Stimulated activated CD4-positive, alpha-beta T cell treated with anti-CD3 and anti-CD28 coated beads, Interleukin-1b, Interleukin-23, amount 100 ng/mL, for 48 hours (primary cell): Measurements from ENCODE around the gene SLC22A31.
"Not testable (repeated sequence)": the region's sequence is repeated elsewhere in the genome, so short reads cannot be mapped to it uniquely, and the experiment has no call there.

Experiments used
- DNase-seq: peaks from one replicate; pipeline ENCODE4 v3.0.0-alpha.2; 2020

SLC22A31 gene

DNA sequence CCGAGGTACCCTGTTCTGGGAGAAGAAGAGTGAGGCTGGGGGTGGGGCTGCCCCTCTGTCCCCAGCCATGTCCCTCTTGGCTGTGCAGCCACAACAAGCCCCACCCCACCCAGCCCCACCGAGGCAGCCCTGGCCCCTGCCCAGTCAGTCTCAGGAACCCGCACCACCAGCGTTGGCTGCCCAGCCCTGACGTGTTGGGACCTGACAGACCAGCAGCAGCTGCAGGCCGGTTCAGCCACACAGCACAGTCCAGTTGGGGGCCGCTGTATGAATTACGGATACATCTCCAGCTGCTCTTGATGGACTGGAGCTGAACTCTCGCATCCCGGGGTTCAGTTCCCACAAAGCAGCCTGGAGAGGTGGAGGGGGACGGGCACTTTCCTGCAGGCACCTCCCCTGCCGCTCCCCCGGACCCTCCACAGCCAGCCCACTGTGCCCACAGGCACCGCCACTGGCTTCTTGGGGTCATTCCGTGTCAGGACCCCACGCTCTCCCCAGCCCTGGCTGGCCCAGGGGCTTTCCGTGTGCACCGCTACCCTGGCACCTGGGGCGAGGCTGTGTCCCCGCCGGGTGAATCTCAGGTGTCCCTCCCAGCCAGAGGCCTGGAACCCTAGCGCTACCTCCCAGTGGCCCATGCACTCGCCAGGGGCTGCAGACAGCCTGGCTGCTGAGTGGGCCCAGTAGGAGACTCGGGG lies 21.7 kb downstream of the SLC22A31 start:
- no peak for DNase-seq

DNA sequence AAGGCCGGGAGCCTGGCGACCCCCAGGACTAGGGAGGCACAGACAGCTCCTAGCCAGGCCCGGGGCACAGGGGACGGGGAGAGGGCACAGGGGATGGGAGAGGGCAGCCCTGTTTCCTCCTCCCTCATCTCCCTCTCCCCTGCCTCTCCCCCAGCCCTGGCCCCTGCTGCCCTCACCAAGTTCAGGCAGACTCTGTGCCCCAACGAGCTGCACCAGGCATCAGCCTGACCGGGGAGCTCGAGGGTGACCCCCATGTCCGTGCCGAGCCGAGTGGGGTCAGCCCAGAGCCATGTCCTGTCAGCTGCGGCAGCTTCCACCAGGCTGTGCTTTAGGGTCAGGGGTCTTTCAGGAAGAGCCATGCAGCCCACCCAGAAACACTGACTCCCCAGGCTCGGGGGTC lies 22.8 kb downstream of the SLC22A31 start:
- no peak for DNase-seq

DNA sequence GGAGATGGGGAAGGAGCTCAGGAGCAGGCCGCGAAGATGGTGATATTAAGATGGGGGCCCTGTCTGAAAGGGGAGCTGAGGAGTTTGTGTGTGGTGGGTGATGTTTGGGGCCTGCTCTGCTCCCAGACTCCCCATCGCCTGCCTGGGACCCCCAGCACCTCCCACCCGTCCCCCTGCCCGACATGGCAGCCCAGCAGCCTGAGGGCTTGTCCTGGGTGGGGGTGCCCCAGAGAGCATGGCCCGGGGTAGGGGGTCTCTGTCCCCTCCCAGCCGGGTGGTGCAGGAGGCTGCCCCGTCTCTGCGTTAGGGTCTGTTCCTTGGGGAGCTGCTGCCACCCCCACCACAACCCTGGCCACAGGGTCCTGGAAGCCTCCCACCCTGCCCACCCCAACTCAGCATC lies 23.6 kb downstream of the SLC22A31 start:
- DNase-seq, result no peak

DNA sequence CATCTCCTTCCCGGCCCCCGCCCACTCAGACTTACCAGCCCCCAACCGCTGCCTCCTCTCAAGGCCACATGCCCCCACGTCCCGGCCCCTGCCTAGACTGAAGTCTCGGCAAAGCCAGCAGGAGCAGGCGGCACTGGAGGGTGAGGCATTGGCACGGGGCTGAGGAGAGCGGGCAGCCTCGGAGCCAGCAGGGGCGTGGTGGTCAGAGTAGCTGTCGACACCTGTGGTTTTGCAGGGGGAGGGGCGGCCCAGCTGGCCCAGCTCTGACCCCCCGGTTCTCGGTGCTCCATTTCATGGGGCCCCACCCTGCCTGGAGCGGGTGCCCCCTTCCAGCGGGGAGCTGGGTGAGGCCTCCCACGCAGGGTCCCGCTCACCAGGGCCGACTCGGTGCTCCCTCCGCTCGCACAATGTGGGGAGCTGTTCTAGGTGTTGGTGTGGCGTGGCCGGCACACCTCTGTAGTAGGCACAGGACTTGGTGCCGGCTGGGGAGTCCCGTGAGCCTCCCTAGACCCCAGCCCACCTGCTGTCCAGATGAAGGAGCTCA lies 24.1 kb downstream of the SLC22A31 start:
- no peak for DNase-seq

DNA sequence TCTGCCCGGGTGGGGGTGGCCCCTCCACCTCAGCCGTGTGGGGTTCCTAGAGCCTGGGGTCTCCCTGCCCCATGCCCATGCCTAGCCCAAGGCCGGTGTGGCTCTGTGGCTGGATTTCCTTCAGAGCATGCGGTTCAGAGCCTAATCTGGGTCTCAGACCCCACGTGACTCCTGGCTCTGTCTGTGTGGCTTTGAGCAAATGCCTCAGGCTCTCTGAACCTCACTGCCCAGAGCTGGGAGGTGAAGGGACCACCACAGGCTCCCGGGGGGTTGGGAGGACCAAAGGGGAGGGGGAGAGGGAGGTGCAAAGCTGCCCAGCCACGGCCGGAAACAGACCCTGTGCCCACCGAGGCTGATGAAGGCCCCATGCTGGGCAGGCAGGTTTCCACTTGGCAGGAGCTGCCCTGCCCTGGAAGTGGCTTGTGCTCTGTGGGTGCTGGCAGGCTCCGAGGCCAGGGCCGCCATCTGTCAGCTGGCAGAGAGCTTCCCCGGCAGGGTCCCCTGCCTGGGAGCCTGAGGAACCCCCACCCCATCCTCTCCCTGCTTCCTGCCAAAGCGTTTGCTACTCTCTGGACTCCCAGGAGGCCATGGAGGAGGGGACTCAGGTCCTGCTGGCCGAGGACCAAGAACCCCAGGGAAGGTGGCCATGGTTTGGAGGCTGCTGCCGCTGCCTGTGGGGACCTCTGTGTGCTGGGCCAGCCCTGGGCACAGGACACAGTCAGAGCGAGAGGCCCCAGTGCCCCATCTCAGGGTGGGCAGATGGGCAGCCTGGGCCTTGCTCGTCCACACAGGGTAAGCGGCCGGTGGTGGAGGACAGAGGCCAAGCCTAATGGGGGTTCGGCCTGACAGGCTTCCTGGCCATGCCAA lies 24.8 kb downstream of the SLC22A31 start:
- no peak for DNase-seq

DNA sequence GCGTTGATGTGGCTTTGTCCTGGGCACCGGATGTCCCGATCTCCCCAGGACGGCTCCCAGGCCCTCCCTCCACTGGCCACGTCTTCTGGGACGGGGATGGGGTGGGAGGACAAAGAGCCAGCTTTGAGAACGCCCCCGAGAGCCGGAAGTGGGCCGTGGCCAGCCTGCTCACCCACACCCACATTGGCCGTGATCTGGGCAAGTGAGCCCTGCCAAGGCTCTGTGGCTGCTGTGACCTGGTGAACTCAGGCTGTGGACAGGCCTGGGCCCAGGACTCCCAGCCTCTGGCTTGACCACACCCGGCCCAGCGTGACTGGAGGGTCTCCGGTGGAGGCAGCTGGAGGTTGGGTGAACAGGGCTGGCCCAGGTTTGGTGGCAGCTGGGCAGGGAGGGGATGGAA lies 25.5 kb downstream of the SLC22A31 start:
- DNase-seq, result no peak

DNA sequence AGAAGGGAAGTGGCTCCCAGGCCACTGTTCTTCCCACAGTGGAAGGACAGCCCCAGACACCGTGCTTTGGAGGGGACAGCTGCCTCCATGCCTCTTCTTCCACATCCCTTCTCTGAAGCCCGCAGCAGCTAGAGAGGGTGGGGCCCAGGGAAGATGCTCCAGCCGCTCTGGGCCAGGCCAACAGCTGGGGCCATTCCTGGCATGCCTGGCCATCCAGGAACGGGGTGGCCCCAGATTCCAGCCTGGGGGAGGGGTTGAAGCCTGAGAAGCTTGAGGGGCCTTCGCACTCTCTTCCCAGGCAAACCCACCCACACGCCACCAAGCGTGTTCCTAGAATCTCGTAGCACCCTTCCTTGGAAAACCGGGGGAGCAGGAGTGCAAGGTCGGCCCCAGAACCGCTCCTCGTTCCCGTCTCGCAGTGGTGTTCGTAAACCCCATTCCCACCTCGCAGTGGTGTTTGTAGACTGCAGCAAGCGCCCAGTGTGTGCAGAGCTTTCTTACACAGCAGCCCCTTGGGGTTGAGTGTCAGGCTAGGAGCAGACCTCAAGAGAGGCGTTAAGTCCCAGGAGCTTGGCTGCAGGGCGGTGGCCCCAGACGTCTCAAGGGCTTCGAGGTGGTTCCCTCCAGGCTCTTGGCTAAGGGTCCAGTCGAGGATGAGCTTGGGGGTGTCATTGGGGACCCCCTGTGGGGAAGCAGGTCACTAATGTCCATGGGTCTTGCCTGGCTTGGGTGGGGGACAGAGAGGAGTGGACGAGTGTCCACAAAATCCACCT lies 26.1 kb downstream of the SLC22A31 start:
- no peak for DNase-seq

DNA sequence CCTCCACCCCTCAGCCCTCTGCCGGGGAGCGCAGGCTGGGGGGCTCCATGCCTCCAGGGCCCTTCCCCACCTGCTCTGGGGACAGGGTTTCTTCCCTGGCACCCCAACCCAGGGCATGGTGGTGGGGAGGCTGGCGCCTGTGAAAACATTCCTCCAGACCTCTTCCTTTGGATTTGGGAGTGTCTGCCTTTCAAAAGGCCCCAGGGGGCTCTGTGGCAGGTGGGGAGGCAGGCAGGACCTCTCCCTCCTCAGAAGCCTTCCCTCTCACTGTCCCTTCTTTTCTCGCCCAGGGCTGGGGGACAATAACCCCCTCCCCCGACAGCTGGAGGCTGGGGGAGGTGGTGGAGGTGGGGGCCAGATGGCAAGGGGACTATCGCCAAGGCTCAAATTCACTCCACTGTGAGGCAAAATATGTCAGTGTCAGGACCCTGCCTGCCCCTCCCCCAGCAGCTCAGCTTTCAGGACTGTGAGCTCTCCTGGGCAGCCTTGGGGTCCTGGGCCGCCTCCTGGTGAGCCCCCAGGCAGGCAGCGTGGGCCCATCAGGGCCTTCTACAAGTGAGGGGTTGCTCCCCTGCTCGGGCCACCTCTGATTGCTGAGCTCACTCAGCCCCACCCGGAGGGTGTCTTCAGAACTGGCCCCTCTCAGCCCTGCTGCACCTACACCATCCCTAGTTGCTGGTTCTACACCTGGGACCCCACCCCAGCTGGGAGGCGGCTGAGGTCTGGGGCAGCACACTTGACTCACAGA lies 27.0 kb downstream of the SLC22A31 start:
- DNase-seq, result no peak

DNA sequence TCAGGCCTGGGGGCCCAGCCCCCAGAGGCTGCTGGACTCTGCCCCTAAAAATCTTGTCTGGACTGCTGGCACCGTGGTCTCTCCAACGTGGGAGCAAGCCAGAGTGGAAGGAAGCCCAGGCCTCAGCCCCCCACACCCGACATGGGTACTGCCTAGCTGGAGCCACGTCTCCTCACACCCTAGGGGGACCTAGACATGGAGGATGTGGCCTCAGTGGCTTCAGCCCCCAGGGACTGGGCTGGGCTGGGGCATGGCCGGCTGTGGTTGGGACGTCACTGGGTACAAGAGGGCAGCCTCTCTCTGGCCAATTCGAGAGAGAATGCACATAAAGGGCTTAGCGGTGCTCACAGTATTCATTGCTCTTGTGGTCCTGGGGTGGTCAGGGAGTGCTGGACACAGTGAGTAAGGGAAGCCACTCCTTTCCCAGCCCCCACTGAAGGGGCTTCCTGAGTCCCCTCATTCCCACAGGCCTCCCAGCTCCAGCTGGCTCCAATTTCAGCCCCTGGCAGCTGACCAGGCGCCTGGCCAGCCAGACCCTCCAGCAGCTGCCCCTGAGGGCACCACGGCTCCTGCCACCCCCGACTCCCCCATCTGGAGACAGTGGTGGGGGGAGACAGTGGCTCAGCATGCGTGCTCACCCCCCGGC lies 27.7 kb downstream of the SLC22A31 start:
- DNase-seq, result no peak

DNA sequence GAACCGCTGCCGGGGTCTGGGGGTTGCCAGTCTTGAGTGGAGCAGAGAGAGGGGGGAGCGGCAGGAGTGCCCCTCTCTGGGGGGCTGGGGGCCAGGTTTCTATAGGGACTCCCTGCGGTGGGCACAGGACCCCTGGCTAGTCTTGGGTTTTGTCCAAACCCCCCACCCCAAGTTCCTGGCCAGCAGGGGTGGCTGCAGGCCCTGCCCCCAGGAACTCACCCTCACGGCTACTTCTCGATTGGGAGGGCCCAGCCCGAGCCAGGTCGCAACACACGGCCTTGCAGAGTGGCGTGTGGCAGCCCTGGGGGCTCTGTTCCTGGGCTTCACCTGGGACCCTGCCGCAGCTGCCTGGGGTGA lies 28.2 kb downstream of the SLC22A31 start:
- DNase-seq, result no peak

DNA sequence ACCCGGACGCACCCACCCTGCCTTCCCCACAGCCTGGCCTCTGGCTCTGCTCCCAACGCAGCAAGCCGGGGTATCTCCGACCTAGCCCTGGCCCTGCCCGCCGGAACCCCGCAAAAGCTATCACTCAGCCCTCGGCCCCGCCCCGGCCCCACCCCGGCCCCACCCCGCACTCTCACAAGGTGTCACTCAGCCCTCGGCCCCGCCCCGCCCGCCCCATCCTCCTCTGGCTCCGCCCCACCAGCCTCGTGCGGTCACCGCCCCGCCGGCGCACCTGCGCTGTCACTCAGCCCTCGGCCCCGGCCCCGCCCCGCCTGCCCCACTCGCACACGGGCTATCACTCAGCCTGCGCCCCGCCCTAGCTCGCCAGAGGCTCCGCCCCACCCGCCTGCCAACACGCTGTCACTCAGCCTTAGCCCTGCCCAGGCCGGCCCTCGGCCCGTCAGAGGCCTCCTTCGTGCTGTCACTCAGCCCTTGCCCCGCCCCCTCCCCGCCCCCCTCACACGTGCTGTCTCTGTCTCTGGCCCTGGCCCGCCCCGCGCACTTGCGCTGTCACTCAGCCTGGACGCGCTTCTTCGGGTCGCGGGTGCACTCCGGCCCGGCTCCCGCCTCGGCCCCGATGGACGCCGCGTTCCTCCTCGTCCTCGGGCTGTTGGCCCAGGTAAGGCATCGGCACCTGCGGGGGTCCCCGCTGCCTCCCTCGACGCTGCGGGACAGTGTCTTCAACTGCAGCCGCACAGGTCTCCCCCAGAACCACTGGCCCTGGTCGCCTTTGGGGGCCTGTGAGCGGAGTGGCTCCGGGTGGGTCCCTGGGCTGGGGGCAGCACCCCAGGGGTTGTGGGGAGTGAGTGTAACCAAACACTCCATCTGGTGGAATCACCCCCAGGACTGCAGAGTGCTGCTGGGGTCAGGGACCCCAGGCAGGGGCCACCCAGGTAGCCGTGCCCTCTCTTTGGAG lies 28.8 kb downstream of the SLC22A31 start, which contains the start of gene CDH15:
CDH15 (plus strand) TSS at position 533 of the 955 bp plus-strand sequence; CDS start at position 617, 84 bp downstream.
- peak; percentile 97 for DNase-seq

DNA sequence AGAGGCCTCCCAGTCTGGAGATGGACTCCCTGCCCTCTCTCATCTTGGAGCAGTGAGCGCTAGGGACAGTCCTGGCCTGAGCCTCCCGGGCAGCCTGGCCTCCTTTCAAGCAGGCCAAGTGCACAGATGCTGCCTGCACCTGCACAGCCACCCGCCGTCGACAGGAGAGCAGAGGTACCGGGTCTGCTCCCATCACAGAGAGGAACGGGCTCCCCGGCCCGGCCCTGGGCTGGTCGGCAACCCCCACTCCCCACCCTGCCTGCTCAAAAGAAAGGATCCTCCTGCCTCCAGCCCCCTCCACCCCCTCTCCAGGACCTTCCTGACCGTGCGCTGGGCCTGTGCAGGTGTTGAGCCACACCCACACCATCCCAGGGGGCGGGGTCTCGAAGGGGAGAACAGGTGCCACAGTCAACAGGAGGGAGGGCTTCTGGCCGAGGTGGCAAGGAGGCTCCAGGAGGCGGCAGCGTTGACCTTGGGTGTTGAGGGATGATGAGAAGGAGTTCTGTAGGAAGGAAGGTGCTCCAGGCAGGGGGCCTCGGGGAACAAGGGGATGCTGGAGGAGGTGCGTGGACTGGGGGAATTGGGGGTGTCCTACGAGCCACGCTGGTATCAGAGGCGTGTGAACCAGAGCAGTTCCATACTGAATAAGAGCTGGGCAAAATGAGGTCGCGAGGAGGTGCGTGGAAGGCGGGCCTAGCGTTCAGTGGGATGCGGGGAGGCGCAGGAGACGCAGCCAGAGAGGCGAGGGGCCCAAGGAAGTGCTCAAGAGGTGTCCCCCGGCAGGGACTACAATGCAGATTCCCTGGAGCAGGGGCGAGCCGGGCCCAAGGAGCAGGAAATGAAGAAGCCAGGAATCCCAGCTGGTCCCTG lies 29.8 kb downstream of the SLC22A31 start:
- no peak for DNase-seq

DNA sequence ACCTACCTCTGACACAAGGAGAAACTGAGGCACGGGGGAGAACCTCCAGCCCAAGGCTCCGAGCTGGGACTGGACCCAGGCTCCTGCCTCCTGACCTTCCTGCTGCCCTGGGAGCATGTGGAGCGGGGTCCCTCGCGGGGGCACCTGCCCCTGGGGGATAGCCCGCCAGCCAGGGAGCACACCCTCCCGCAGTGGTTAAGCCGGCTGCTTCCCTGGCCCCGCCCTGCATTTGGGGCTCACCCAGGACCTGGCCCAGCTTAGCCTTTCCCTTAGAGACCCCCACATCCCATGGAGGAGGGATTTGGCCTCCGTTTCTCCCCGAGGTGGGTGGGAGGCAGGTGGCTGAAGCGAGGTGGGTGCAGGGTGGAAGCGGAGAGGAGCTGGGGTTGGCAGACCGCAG lies 30.6 kb downstream of the SLC22A31 start:
- no peak for DNase-seq

DNA sequence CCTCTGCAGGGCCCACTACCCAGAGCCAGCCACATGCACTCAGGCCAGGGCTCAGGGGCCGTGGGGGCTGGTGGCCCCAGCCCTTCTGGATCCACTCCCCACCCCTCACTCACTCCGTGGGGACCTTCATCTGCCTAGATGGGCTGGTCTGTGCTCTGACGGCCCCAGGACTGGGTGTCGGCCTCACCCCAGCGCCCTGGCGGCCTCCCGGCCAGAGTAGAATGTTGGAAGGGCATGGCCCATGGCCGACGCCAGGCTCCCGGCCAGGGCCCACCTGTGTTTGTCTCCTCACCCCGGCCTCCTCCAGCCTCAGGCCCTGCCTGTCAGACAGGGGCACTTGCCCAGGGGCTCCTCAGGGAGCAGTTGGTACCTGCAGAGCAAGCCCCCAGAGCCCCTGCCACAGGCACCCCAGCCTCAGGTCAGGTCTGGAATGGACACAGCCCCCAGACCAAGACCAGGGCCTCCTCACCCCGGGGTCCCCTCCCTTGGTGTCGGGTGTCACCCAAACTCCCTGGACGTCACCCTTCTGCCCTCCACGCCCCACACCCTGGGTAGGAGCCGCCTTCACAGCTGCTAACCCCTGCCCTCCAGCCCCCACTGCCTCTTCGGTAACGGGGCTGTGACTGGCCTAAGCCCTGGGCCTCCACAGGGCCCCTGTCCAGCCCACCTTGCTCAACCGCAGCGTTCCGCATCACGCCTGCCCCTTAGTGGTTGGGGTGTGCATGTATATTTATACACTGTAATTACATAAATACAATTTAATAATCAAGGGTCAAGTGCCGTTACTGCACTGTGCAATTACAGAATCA lies 31.8 kb downstream of the SLC22A31 start:
- DNase-seq, result no peak

DNA sequence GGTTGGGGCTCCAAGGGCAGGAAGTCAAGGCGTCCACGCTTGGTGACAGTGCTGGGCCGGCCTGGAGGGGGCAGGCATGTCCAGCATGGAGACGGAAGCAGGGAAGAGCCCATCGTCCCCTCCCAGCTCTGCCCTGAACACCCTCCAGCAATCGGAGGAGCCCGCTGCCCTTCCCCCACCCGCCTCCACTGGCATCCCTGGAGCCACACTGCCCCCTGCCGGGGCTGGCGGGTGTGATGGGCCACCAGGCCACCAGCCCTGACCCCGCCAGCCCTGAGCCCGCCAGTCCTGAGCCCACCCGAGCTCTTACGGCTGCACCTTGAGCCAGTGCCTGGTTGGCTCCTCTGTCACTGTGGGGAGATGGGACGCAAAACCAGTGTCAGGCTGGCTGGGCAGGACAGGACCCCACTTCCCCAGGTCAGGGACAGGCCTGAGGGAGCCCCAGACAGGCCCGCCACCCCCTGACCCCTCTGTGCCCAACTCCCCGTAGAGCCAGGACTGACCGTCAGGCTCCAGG lies 32.9 kb downstream of the SLC22A31 start:
- DNase-seq, result peak; percentile 85

DNA sequence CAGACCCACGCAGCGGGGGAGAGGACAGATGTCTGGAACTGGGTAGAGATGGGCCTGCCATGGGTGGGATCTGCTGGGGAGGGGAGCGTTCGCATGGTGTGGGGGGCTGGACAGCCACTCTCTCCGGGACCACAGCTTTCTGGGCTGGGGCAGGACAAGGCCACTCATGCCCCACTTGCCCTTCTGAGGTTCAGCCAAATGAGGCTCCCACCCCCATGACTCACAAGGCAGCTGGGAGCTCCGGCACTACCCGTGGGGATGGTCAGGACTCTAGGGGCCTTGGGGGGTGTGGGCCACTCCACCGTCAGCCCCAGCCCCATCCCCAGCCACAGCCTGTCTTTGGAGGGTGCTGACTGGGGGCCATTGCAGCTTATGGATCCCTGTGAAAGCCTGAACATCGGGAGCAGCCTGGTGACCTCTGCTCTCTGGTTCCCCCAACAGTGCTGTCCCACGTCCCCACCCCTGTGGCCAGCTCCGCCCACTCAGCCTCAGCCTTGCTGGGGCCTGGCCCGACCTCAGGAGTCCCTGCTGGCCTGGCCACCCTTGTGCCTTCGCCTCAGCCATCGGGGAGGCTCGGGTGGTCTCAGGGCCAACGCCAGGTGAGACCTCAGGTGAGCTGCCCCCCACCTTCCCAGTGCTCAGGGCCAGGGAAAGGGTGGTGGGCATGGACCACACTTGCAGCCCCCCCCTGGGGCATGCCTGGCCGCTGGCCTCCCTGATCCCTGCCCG lies 33.5 kb downstream of the SLC22A31 start:
- no peak for DNase-seq

DNA sequence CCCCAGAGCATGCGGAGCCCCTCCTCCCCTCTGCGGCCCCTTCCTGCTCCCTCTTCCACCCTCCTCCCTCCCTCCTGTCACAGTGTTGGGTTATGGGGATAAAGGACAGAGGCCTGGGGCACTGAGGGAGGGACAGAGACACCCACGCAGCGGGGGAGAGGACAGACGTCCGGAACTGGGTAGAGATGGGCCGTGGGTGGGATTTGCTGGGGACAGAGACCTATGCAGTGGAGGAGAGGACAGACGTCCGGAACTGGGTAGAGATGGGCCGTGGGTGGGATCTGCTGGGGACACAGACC lies 34.7 kb downstream of the SLC22A31 start:
- not testable (repeated sequence) for DNase-seq
